HG02763 (cell line): Measurements from ENCODE around the gene B3GALT5.
"Not testable (repeated sequence)": the region's sequence is repeated elsewhere in the genome, so short reads cannot be mapped to it uniquely, and the experiment has no call there.

ENCODE experiments used
- ATAC-seq: cut with Tn5 transposase; IDR thresholded peaks from one replicate; pipeline ENCODE4 v1.9.1; 2021; ENCODE audit warnings: mild to moderate bottlenecking, moderate library complexity; ENCODE audit not compliant: unreplicated experiment

The B3GALT5 gene

DNA sequence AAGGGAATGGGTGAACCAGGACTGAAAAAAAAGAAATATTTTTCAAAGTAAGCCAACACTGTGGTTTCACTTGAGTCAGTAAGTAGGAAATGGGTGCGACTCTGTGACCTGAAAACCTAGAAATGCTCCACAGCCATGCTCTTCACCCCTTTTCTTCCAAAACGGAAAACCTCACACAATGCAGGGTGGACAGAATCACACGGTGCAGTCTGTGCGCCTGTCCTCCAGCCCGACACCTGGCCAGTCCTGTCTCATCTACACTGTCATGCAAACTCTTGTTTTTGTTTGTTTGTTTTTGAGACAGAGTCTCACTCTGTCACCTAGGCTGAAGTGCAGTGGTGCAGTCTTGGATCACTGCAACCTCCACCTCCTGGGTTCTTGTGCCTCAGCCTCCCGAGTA lies 53.3 kb downstream of the B3GALT5 start:
- no peak for ATAC-seq

DNA sequence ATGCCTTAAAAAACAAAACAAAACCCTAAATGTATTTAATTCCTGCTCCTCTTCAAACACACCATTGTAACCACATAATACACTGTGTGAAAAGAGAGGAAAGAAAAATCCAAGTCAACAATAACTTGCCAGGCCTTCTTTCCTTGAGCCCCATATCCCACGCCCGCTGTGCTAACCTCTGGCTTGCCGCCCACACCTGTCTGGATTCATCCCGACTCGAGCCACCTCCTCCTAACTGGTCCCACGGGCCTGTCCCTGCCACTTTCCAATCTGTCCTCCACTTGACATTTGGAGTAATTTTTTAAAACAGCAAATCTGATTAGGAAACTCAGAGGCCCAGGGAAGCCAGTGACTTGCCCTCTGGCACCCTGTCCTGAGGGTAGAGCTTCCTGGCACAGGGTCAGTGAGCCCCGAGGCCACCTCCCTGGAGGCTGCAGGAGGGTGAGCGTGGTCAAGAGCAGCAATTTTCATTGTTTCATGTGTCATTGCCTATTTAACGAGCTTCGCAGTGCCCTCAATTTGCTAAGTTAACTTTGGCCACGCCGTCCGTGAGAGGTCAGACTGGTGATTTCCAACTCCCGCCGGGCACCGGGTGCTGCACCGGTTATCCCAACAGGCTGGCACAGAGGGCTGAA lies 54.1 kb downstream of the B3GALT5 start:
- no peak for ATAC-seq

DNA sequence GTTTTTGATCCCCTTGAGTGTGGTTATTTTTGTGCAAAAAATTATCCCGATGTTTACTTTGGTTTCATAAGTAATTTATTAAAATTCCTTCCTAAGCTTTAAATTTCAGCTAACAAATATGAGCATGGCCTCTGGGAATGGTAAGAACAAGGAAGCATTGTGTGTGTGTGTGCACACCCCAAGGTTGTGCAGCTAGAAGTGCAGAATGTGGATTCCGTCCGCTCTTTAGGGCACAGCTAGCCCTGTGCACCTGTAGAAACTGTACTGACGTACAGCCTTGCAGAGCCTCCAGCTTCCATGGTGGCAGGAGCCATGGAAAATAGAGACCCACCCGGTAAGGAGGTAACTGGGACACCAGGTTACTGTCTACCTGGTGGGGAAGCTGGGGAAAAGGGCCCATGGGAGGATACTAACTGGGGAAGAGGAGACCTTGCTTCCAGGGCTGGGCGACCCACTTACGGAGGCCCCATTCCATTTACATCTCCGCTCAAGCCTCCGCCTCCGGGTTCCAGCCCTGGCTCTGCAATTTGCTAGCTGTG lies 54.7 kb downstream of the B3GALT5 start:
- no peak for ATAC-seq

DNA sequence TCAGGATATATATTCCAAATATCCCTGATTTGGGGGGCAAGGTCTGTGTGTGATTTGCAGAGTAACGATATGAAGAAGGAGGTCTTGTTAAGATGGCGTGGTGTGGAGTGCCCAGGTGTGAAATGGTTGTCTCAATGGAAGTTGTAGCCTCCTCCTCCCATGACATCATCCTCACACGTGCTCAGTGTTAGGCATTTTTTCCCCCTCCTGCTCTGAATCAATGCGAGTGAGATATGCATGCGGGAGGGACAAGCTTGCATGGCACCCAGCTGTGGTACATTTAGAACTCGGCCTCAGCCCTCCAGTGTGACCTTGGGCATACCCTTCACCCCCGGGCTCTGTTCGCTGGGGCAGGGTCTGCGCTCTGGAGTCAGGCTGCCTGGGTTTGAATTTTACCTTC lies 55.6 kb downstream of the B3GALT5 start:
- no peak for ATAC-seq

DNA sequence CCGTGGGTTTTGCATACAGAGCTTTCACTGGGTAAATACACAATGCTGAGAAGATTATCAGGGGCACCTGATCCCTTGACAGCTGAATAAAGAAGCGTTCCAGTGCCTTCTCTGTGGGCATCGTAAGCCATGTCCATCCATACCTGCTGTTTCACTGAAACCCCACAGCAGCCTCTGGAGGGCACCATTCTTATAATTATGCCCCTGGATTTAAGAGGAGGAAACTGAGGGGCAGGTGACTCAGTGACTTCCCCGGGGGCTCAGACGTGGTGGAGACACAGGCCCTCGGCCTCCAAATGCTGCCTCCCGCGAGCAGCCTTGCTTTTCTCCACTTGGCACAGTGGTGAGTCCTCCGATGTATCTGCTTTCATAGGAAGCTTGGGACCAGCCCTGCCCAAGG lies 56.7 kb downstream of the B3GALT5 start:
- no peak for ATAC-seq

DNA sequence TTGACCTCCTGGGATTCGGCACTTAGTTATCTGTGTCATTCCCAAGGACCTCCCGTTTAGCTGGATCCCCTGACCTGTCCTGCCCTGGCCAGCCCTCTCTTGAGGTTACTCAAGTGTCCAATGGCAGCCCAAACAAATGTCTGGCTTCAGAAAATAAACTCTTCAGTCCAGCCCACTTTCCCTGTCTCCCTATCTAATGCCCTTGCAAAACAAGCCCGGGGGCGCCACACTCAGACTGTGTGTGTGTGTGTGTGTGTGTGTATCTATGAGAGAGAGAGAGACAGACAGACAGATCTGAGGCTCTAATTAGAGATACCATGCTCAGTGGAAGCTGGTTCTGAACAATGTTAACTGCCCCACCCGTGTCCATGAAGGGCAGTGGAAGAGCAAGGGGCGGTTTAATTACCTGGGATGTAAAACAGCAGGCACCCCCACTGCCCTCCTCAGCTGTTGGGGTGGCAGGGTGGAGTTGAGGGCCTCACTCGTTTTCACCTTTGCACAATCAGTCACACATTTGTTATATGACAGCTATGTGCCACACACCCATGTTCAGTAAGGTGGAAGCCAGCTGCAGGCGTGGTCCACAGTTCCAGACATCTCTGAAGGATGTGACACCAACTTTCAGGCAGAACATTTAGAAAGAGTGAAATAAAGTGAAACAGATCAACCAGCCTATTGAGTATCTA lies 57.4 kb downstream of the B3GALT5 start:
- no peak for ATAC-seq

DNA sequence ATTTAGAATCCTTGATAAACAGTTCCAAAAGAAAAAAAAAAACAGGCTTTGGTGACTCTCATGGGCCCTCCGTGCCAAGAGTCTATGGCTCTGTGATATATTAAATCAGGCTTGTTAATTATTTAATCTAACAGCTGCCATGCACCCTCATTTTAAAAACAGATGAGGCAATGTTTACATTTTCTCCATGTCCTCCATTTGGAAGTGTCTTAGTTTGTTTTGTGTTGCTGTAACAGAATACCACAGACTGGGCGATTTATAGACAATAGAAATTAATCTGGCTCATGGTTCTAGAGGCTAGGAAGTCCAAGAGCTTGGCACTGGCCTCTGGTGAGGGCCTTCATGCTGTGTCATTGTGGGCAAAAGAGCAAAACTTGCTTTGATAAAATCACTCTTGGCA lies 58.0 kb downstream of the B3GALT5 start:
- ATAC-seq, result no peak

DNA sequence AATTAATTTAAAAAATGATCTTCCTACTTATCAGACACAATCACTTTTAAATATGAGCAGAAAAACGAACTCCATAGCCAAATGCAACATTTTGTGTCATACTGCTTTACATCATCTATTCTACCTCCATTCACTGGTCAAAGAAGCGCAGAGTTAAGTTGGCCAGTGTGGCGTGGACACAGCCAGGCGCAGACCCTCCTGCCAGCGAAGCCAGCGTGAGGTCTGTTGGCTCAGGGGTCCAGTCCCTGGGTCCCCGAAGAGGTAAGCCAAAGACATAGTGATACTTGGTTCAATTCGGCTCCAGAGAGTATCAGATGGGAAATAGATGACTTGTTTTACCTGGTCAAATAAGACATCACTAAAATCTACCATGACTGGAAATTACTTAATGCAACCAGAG lies 59.2 kb downstream of the B3GALT5 start:
- ATAC-seq, result no peak

DNA sequence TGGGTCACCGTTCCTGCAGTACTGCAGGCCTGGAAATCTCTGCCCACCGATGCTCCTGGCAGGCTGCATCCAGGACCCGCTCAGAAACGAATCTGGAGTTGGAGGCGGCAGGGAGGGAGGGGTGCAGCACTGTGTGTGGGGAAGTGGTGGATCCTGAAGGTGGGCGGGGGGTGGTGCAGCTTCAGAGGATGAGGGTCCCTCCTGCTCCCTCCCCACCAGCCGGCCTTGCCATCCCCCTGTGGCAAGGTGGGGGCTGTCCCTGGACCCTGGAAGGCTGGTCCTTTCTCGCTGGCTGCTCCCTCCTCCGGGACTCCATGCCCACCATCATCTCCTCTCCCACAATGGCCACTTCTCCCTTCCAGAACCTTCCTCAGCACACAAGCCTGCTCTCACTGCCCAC lies 60.4 kb downstream of the B3GALT5 start:
- ATAC-seq, result no peak

DNA sequence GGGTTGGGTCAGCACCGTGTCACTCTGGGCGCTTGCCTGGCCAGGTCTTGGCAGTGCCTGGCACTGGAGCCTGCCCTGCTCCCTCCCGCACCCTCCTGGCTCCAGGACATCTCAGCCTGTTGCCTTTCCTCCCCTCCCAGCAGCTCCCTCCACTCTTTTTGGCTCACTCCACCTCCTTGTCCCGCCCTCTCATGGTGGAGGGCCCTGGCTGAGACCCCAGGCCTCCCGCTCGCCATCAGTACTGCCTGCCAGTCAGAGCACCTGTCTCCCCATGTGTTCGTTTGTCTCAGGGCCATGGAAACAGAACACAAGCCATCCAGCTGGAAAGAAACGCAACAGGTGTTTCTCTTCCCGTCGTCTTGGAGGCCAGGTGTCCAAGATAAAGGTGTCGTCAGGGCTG lies 61.0 kb downstream of the B3GALT5 start:
- no peak for ATAC-seq

DNA sequence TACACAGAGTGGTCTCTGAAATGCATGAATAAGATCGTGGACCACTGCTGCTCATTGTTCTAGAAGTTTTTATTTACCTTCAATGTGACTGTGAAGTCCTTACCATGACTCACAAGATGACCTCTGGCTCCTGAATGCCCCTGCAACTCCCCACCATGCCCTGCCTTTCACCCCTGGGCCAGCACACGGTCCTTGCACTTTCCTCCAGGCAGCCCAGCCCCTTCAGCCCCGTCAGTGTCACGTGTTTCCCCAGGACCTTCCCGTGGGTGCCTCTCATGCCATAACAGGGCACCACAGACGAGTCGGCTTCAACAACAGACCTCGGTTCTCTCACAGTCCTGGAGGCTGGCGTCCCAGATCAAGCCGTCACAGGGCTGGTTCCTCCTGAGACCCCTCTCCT lies 62.1 kb downstream of the B3GALT5 start:
- no peak for ATAC-seq

DNA sequence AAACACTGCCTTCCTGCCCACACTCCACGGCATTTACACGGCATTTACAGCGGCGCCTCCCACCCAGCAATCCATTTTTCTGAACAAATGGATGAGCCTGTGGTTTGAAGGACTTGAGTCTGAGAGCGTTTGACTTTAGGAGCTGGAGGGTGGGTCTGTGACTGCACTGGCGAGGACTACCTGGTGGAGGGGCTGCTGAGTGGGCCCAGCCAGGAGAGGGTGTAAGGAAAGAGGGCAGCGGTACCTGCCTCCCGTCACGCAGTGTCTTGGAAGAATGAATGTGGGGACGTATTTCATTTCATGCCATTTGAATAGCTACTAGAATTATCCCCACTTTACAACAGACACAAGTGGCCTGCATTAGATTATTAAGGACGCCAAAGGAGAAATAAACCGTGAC lies 62.9 kb downstream of the B3GALT5 start:
- ATAC-seq, result no peak

DNA sequence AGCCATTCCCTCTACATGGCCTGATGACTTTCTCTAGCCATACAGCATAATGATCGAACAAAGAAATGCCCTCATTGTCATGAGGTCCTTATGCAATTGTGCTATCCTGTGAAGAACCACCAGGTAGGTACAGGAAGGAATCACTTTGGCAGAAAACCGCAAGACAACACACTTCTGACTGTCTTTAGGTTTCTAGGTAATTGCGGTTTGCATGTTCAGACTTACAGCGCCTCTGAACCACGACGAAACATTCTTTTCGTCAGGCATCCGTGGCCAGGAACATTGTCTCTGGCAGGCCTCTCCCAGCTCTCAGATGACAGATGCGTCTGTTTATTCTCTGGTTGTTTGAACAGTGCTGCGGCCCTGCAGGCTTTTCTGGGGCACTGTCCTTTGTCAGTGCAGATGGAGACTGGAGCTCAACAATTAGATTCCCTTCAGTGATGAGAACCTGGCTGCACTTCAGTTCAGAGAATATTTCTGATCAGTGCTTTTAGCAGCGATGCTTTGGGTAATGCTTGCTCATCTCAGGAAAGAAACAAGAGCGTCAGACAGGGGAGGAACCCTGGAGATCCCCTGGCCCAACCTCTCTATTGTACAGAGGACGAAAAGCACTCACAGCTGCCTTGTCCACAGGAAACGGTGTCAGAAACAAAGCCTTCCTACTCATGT lies 63.4 kb downstream of the B3GALT5 start:
- ATAC-seq, result no peak

DNA sequence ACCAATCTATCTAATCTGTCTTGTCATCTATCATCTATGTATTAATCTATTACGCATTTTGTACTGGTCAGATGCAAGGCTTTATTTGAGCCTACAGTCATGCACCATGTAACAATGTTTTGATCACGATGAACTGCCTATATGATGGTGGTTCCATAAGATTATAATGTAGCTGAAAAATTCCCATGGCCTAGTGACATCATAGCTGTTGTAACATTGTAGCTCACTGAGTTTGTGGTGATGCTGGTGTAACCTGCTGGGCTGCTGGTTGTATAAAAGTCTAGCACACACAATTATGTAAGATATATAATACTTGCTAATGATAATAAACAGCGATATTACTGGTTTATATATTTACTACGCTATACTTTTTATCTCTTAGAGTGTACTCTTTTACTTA lies 67.5 kb downstream of the B3GALT5 start:
- ATAC-seq, result no peak

DNA sequence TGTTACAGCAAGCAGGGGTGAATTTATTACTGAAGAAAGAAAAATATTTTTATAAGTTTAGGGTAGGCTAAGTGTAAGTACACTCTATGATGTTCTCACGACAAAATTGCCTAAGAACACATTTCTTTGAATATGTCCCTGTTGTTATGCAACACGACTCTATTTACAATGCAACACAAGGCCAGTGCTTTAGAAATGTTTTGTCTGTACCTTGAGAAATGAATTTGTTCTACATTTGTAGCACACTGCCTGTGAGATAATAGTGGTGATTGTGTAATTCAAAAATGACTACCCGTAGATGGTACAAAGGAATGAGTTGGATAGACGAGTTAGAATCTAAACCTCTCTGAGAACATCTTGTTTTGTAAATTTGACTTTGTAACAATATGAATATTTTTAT lies 68.5 kb downstream of the B3GALT5 start:
- ATAC-seq, result no peak

DNA sequence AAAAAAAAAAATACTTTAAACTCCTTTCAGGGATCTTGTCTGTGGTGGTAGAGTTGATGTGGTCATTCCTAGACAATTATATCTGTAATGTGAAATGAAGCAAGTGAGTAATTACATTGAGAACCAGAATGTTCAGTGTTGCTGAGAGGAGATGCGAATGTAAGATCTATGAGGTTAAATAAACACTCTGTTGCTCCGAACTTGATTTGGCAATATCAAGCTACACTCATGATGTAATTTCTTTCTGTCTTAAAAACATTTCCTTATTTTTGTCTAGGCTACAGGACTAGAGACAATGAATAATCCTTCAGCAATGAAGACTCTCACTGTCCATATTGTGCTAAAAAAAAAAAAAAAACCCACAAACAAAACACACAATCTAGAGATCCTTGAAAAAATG lies 69.1 kb downstream of the B3GALT5 start:
- no peak for ATAC-seq

DNA sequence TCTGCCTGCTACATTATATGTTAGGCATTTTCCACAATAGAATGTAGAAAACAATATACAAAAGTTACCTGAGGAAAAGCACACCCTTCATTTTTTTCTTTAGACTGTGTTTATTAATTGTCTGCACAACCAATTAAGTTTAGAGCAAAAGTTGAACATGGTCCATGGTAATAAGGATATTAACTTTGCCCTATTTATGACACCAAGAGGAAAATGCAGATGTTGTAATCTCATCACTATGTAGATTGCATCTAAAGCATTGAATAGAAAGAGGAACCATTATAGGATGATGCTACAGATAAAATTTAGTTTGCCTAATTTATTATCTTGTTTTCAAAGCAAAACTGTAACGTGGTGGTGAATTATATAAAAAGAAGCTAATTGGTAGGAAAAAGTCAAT lies 72.5 kb downstream of the B3GALT5 start:
- no peak for ATAC-seq

DNA sequence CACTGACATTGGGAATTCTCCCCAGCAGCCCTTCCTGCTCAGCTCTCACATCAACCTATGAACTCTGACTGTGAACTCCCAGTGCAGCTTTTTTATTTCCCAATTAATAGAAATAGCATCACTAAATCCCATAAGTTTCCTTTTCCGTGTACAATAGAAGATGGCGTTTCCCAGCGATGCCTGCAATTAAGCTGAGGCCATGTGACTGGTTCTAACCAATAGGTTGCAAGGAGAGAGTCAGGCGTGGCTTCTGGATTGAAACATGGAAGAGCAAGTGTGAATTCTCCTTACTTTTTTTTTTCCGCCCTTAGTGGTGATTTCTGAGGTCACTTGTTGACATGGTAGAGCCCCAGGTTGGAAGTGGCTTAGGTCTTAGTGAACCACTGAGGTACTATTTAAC lies 73.3 kb downstream of the B3GALT5 start:
- no peak for ATAC-seq

DNA sequence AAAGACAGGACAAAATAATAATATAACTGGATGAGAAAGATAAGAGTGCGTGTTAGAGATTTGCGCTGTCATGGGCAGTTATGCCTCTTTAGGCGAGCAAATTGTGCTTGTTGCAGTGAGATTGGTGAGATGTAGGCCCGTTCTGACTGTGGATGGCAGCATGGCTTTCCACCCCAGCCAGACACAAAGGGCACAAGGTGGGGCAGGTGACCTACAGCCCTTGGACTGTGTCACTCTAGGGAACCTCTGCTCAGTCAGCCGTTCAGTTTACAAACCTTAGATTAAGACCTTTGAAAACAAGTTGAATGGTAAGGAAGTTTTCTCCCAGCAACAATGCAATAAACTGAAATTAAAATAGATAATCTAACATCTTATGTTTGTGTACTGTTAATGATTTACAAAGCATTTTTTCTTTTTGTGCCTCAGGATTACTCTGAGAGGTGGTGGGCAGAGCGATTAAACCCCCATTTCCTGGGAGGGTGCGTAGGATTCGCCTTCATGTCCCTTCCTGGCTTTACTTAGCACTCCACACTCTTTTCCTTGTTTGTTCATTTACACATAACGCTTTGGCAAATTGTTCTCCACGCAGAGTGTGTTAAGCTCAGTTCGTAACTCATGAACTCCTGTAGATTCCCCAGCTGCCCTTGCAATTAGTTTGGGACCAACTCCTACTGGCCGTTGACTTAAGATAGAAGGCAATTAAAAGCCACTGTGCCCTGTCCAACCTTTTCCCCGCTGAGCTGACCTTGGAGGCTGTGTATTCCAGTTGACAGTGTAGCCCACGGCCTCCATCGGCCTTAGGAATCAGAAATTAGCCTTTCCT lies 74.1 kb downstream of the B3GALT5 start:
- no peak for ATAC-seq

DNA sequence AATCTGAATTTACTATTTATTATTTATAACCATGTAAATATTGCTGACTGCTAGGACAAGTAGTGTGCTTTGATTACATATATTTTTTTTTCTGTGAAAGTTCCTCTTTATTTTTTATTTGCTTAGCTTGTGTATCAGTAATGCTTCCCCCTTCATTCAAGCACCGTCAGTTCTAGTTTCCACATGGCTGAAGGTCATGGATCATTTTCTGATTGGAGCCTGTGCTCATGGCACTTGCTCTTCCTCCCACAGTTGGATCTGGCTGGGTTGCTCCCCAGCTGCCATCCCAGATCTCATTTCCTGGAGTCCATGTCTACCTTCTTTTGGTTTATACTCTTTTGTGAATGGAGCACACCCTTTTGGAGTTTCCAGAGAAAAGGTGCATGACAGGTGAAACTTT lies 75.3 kb downstream of the B3GALT5 start:
- no peak for ATAC-seq

DNA sequence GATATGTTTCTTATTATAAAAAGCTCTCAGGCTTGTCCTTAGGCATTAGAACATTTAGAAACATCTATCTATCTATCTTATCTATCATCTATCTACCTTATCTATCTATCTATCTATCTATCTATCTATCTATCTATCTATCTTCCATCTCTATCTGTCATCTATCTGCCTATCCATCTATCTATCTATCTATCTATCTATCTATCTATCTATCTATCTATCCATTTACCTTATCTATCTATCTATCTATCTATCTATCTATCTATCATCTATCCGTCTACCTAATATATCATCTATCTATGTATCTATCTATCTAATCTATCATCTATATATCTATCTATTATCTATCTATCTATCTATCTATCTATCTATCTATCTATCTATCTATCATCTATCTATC lies 77.1 kb downstream of the B3GALT5 start:
- not testable (repeated sequence) for ATAC-seq
